Activated B cell treated with CpG ODN at 0.5 μM for 24 hours (primary cell): ENCODE results near the gene SLC25A25. TPM values are rescaled to one million over a fixed set of nuclear protein-coding genes. Genes with fewer than 3 reads are reported as not detected.
A peak's percentile ranks its signal among the peaks of the same experiment; 100 is the strongest.
"Not testable (repeated sequence)": the region's sequence is repeated elsewhere in the genome, so short reads cannot be mapped to it uniquely, and the experiment has no call there.

Experiments used
- ATAC-seq: fragments of 200-7000 bp; cut with Tn5 transposase; one replicate; pipeline ENCODE4 v1.10.0; 2021; ENCODE audit warnings: low read depth, mild to moderate bottlenecking, moderate library complexity
- CTCF ChIA-PET: fragments of 350-600 bp; sonication (Branson Sonifier 250); formaldehyde crosslinking; loops from one replicate; lab custom pipeline; 2021; ENCODE audit warnings: antibody characterized with exemption; lab: Charles Lee
- POLR2A ChIA-PET: fragments of 350-600 bp; sonication (Branson Sonifier 250); formaldehyde crosslinking; loops from one replicate; lab custom pipeline; 2021; ENCODE audit warnings: antibody characterized with exemption; lab: Charles Lee
- DNase-seq: peaks from one replicate; pipeline ENCODE4 v3.0.0; 2022
- H3K27ac Mint-ChIP-seq: one replicate; pipeline ENCODE4 v1.8.0; 2020; ENCODE audit warnings: mixed read lengths
- H3K27me3 Mint-ChIP-seq: one replicate; pipeline ENCODE4 v1.8.0; 2021; ENCODE audit warnings: mixed read lengths
- H3K36me3 Mint-ChIP-seq: one replicate; pipeline ENCODE4 v1.8.0; 2021; ENCODE audit warnings: low read depth, mixed read lengths
- H3K4me1 Mint-ChIP-seq: one replicate; pipeline ENCODE4 v1.8.0; 2021; ENCODE audit warnings: mixed read lengths
- H3K4me3 Mint-ChIP-seq: one replicate; pipeline ENCODE4 v1.8.0; 2020; ENCODE audit warnings: mild to moderate bottlenecking, mixed read lengths
- H3K9me3 Mint-ChIP-seq: one replicate; pipeline ENCODE4 v1.8.0; 2020; ENCODE audit warnings: mixed read lengths
- CTCF ChIP-seq: fragments of 200-600 bp; IDR thresholded peaks from one replicate; pipeline ENCODE4 v1.8.0; 2022; ENCODE audit warnings: antibody characterized with exemption, mild to moderate bottlenecking
- intact Hi-C: fragments of 100-400 bp; cut with micrococcal nuclease; formaldehyde crosslinking; loops from one replicate; pipeline ENCODE4 v1.15.1; 2024
- total RNA-seq: library from RNA; stranded (reverse); gene quantifications from 2 replicates; pipeline ENCODE4 v1.2.3, GENCODE V29; 2022

The SLC25A25 gene
- total RNA-seq, 1 donor from 2014 or later, result 9.4 TPM

DNA sequence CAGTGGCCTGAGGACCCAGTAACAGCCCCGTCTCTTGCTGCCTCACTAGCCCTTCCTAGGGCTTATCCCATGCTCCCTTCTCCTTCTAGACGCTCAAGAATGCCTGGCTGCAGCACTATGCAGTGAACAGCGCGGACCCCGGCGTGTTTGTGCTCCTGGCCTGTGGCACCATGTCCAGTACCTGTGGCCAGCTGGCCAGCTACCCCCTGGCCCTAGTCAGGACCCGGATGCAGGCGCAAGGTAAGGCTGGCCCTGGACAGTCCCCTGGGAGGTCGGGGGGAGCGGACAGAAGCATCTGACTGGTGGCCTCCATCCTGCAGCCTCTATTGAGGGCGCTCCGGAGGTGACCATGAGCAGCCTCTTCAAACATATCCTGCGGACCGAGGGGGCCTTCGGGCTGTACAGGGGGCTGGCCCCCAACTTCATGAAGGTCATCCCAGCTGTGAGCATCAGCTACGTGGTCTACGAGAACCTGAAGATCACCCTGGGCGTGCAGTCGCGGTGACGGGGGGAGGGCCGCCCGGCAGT, 39.0 kb downstream of the SLC25A25 start:
- H3K27me3 Mint-ChIP-seq, result no peaks in the 10 kb centered on the region
- peaks cover 2% of the 10 kb centered on the region for H3K4me1 Mint-ChIP-seq
- H3K27ac Mint-ChIP-seq, result no peak overlapping the region
- no peaks in the 10 kb centered on the region for H3K9me3 Mint-ChIP-seq
- TF ChIP-seq CTCF, result no peak
- peaks cover 74% of the 10 kb centered on the region for H3K36me3 Mint-ChIP-seq
- ATAC-seq (no peak), DNase-seq (no peak)
- H3K4me3 Mint-ChIP-seq, result no peak overlapping the region
- intact Hi-C loops, result no loop called here
- CTCF ChIA-PET, result interaction anchor here (0.6 kb wide), 1 partner anchor 12 kb away, joined by 3 read pairs; no protein-coding TSS in a partner anchor
- POLR2A ChIA-PET, result no interaction called here

DNA sequence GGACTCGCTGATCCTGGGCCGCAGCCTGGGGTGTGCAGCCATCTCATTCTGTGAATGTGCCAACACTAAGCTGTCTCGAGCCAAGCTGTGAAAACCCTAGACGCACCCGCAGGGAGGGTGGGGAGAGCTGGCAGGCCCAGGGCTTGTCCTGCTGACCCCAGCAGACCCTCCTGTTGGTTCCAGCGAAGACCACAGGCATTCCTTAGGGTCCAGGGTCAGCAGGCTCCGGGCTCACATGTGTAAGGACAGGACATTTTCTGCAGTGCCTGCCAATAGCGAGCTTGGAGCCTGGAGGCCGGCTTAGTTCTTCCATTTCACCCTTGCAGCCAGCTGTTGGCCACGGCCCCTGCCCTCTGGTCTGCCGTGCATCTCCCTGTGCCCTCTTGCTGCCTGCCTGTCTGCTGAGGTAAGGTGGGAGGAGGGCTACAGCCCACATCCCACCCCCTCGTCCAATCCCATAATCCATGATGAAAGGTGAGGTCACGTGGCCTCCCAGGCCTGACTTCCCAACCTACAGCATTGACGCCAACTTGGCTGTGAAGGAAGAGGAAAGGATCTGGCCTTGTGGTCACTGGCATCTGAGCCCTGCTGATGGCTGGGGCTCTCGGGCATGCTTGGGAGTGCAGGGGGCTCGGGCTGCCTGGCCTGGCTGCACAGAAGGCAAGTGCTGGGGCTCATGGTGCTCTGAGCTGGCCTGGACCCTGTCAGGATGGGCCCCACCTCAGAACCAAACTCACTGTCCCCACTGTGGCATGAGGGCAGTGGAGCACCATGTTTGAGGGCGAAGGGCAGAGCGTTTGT, 39.6 kb downstream of the SLC25A25 start:
- TF ChIP-seq CTCF, result no peak
- no peaks in the 10 kb centered on the region for H3K27me3 Mint-ChIP-seq
- H3K9me3 Mint-ChIP-seq, result no peaks in the 10 kb centered on the region
- H3K36me3 Mint-ChIP-seq, result peaks cover 68% of the 10 kb centered on the region
- intact Hi-C loops, result no loop called here
- no peak overlapping the region for H3K27ac Mint-ChIP-seq
- no peak for DNase-seq
- ChIA-PET CTCF (no interaction called here), POLR2A (no interaction called here)
- no peak overlapping the region for H3K4me3 Mint-ChIP-seq
- H3K4me1 Mint-ChIP-seq, result peaks cover 2% of the 10 kb centered on the region
- ATAC-seq, result no peak

DNA sequence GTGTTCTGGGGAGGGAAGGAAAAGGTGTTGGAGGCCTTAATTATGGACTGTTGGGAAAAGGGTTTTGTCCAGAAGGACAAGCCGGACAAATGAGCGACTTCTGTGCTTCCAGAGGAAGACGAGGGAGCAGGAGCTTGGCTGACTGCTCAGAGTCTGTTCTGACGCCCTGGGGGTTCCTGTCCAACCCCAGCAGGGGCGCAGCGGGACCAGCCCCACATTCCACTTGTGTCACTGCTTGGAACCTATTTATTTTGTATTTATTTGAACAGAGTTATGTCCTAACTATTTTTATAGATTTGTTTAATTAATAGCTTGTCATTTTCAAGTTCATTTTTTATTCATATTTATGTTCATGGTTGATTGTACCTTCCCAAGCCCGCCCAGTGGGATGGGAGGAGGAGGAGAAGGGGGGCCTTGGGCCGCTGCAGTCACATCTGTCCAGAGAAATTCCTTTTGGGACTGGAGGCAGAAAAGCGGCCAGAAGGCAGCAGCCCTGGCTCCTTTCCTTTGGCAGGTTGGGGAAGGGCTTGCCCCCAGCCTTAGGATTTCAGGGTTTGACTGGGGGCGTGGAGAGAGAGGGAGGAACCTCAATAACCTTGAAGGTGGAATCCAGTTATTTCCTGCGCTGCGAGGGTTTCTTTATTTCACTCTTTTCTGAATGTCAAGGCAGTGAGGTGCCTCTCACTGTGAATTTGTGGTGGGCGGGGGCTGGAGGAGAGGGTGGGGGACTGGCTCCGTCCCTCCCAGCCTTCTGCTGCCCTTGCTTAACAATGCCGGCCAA, 40.4 kb downstream of the SLC25A25 start:
- Mint-ChIP-seq H3K36me3 (peaks cover 65% of the 10 kb centered on the region), H3K27ac (no peak overlapping the region), H3K4me3 (no peak overlapping the region), H3K9me3 (no peaks in the 10 kb centered on the region), H3K27me3 (no peaks in the 10 kb centered on the region), H3K4me1 (peaks cover 2% of the 10 kb centered on the region)
- ATAC-seq, result no peak
- ChIA-PET CTCF (no interaction called here), POLR2A (no interaction called here)
- no peak for DNase-seq
- TF ChIP-seq CTCF, result no peak
- intact Hi-C loops, result no loop called here

GRCh38 chr9:128109050-128109709, 41.1 kb downstream of the SLC25A25 start:
- intact Hi-C loops, result no loop called here
- Mint-ChIP-seq H3K4me3 (no peak overlapping the region), H3K36me3 (peaks cover 64% of the 10 kb centered on the region), H3K27ac (no peak overlapping the region), H3K4me1 (peaks cover 5% of the 10 kb centered on the region), H3K27me3 (no peaks in the 10 kb centered on the region), H3K9me3 (no peaks in the 10 kb centered on the region)
- no peak for ATAC-seq
- CTCF ChIA-PET, result no interaction called here
- no peak for TF ChIP-seq CTCF
- DNase-seq, result no peak
- POLR2A ChIA-PET, result no interaction called here

DNA sequence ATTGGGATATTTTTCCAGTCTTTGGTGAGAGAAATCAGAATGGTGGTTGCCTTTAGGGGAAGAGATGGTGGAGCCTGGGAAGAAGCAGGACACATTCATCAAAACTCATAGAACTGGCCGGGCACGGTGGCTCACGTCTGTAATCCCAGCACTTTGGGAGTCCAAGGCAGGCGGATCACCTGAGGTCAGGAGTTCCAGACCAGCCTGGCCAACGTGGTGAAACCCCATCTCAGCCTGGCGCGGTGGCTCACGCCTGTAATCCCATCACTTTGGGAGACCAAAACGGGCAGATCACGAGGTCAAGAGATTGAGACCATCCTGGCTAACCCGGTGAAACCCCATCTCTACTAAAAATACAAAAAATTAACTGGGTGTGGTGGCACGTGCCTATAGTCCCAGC, 43.7 kb downstream of the SLC25A25 start:
- H3K4me3 Mint-ChIP-seq, DNase-seq, H3K9me3 Mint-ChIP-seq, CTCF ChIA-PET, ATAC-seq, H3K27me3 Mint-ChIP-seq, intact Hi-C loops: not testable (repeated sequence)
- Mint-ChIP-seq H3K27ac (peak overlapping the region; percentile 20), H3K36me3 (peaks cover 55% of the 10 kb centered on the region), H3K4me1 (peaks cover 30% of the 10 kb centered on the region)
- POLR2A ChIA-PET, result interaction anchor here (0.7 kb wide), 1 partner anchor 377 kb away, joined by 4 read pairs; the partner anchor contains the start of gene TOR2A
